ENCODE results near the gene FBXO8.

- TF ChIP-seq, protein P1, sequence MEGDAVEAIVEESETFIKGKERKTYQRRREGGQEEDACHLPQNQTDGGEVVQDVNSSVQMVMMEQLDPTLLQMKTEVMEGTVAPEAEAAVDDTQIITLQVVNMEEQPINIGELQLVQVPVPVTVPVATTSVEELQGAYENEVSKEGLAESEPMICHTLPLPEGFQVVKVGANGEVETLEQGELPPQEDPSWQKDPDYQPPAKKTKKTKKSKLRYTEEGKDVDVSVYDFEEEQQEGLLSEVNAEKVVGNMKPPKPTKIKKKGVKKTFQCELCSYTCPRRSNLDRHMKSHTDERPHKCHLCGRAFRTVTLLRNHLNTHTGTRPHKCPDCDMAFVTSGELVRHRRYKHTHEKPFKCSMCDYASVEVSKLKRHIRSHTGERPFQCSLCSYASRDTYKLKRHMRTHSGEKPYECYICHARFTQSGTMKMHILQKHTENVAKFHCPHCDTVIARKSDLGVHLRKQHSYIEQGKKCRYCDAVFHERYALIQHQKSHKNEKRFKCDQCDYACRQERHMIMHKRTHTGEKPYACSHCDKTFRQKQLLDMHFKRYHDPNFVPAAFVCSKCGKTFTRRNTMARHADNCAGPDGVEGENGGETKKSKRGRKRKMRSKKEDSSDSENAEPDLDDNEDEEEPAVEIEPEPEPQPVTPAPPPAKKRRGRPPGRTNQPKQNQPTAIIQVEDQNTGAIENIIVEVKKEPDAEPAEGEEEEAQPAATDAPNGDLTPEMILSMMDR (conservative IDR thresholded peaks at IDR 0.05; ENCODE audit: low read depth, low read length): no peak
- no peak for TF ChIP-seq MXI1 (IDR thresholded peaks at IDR 0.05; ENCODE audit: borderline replicate concordance, low read depth, low read length)
- TF ChIP-seq RCOR1 (IDR thresholded peaks at IDR 0.05; ENCODE audit: insufficient replicate concordance, low read length): no peak
- no peak for TF ChIP-seq POLR2A (IDR thresholded peaks at IDR 0.05; ENCODE audit: low read depth, low read length)
- no peak for TF ChIP-seq SMC3 (IDR thresholded peaks at IDR 0.05; ENCODE audit: low read depth, low read length)
- TF ChIP-seq MAZ (IDR thresholded peaks at IDR 0.05; ENCODE audit: borderline replicate concordance, low read depth, low read length): no peak
- no peak for TF ChIP-seq NFE2L2 (IDR thresholded peaks at IDR 0.05; ENCODE audit: low read depth, low read length)
Observed at GRCh38 chr4:174228988-174229387, 54.5 kb downstream of the FBXO8 start.
